ENCODE data around the gene CCNG2.

The CCNG2 gene

DNA sequence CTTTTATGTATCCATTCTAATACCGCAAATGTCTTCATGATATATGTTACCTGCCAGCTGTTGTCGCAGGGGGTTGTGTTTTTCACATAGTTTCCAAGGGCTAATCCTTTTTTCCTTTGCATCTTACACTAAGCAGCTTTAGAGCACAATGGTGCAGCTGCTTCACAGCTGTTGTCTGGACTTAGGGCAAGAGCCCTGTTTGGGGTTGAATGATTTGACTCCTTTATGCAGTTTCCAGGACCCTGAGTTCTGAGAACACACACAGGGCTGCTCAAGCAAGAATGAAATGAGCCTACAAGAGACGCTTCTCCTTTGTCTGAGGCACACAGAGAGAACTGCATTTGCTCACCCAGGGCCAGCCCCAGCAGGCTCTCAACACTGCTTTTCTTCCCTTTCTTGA is 20.2 kb downstream of the CCNG2 start:
- TF ChIP-seq, protein P1, sequence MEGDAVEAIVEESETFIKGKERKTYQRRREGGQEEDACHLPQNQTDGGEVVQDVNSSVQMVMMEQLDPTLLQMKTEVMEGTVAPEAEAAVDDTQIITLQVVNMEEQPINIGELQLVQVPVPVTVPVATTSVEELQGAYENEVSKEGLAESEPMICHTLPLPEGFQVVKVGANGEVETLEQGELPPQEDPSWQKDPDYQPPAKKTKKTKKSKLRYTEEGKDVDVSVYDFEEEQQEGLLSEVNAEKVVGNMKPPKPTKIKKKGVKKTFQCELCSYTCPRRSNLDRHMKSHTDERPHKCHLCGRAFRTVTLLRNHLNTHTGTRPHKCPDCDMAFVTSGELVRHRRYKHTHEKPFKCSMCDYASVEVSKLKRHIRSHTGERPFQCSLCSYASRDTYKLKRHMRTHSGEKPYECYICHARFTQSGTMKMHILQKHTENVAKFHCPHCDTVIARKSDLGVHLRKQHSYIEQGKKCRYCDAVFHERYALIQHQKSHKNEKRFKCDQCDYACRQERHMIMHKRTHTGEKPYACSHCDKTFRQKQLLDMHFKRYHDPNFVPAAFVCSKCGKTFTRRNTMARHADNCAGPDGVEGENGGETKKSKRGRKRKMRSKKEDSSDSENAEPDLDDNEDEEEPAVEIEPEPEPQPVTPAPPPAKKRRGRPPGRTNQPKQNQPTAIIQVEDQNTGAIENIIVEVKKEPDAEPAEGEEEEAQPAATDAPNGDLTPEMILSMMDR (IDR thresholded peaks at IDR 0.05; ENCODE audit: control extremely low read depth, extremely low read depth, low read depth, missing control alignments): no peak
- POLR2A ChIA-PET: interaction anchor here (0.6 kb wide), 1 partner anchor 181 kb away, joined by 3 read pairs; no protein-coding TSS in a partner anchor
- DNase-seq (ENCODE audit: extremely low spot score): no peak
- CTCF ChIA-PET: interaction anchor here (0.8 to 5.7 kb wide), 3 partner anchors 16 to 26 kb away, joined by 4 to 35 read pairs (median 4); no protein-coding TSS in a partner anchor

DNA sequence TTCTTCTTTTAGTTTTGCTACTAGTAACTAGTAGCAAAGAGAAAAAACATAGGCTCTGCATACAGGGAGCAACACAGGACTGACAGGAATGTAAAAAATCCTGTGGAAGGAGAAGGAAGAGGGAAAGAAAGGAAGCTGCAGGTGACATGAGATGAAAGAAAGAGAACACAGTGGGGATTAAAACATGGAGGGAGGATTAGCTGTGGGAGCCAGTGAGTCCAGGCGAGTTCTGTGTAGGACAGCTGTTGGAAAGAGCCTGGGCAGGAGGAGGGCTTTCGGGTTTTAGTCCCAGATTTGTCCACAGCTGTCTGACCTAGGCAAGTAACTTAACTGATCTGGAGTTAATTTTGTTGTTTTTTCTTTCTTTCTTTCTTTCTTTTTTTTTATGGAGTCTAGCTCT is 21.6 kb downstream of the CCNG2 start:
- ChIA-PET CTCF (interaction anchor here (1.0 to 5.7 kb wide), 4 partner anchors 10 to 25 kb away, joined by 3 to 35 read pairs (median 12); no protein-coding TSS in a partner anchor), POLR2A (no interaction called here)
- TF ChIP-seq, protein P1 (IDR thresholded peaks at IDR 0.05; ENCODE audit: control extremely low read depth, extremely low read depth, low read depth, missing control alignments): no peak
- no peak for DNase-seq (ENCODE audit: extremely low spot score)

DNA sequence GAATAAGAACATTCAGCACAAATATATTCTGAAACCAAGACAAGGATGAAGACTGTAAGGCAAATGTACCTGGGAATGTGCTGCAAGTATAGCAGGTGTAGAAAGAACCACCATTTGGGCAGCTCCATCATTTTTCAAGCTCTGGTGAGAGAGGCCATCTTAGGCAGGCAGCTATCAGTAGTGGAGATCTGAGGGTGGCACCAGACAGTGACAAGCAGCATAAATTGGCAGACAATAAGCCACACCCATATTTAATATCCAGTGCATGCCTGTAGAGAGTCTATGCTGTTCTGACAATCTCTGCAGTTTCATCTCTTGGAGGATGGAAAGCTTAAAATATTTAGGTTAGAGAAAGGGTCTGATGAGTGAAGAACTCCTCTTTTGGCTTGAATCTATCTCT is 22.5 kb downstream of the CCNG2 start:
- TF ChIP-seq, protein P1 (IDR thresholded peaks at IDR 0.05; ENCODE audit: control extremely low read depth, extremely low read depth, low read depth, missing control alignments): no peak
- ChIA-PET CTCF (interaction anchor here (1.5 to 5.7 kb wide), 3 partner anchors 11 to 24 kb away, joined by 7 to 35 read pairs (median 21); no protein-coding TSS in a partner anchor), POLR2A (no interaction called here)
- DNase-seq (ENCODE audit: extremely low spot score): no peak

DNA sequence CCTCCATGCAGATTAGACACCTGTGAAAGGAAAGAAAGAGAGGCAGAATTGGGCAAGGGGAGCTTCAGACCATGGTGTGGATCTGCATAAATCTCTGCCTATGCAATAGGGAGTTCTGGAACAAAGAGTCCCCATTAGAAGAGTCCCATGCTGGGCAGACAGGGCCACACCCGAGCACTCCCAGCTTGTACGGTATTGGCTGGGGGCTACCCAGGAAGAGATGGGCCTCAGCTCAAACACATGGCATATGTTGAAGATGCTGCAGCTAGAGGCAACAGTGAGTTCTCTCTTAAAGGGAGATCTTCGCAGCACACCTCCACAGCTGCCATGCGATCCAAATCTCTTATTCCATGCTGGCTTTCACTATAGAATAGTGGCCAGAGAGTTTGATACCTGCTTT is 24.7 kb downstream of the CCNG2 start:
- DNase-seq (ENCODE audit: extremely low spot score): no peak
- ChIA-PET POLR2A (no interaction called here), CTCF (interaction anchor here (1.0 to 5.7 kb wide), 6 partner anchors 8 to 86 kb away, joined by 3 to 35 read pairs (median 7); no protein-coding TSS in a partner anchor)
- TF ChIP-seq, protein P1 (IDR thresholded peaks at IDR 0.05; ENCODE audit: control extremely low read depth, extremely low read depth, low read depth, missing control alignments): no peak

GRCh38 chr4:77183777-77184420 is 26.9 kb downstream of the CCNG2 start:
- ChIA-PET POLR2A (interaction anchor here (0.6 kb wide), 1 partner anchor 135 kb away, joined by 3 read pairs; no protein-coding TSS in a partner anchor), CTCF (interaction anchor here (1.0 to 2.7 kb wide), 3 partner anchors 9 to 19 kb away, joined by 3 to 13 read pairs (median 8); no protein-coding TSS in a partner anchor)

GRCh38 chr4:77184974-77185373 is 28.0 kb downstream of the CCNG2 start:
- ChIA-PET POLR2A (no interaction called here), CTCF (interaction anchor here (1.0 to 7.6 kb wide), 5 partner anchors 9 to 97 kb away, joined by 3 to 55 read pairs (median 5); no protein-coding TSS in a partner anchor)
- TF ChIP-seq, protein P1 (IDR thresholded peaks at IDR 0.05; ENCODE audit: control extremely low read depth, extremely low read depth, low read depth, missing control alignments): no peak

More at GRCh38 chr4:77183777-77184420, 26.9 kb downstream of the CCNG2 start:
- TF ChIP-seq, protein P1 (IDR thresholded peaks at IDR 0.05; ENCODE audit: control extremely low read depth, extremely low read depth, low read depth, missing control alignments): no peak
- DNase-seq (ENCODE audit: extremely low spot score): no peak

More at GRCh38 chr4:77184974-77185373, 28.0 kb downstream of the CCNG2 start:
- DNase-seq (ENCODE audit: extremely low spot score): no peak
